ENCODE results near the gene FERMT3.

The FERMT3 gene

GRCh38 chr11:64192434-64192833 lies 14.1 kb upstream of the FERMT3 start:
- Mint-ChIP-seq H3K36me3 (ENCODE audit: low read depth) (peaks cover 57% of the 10 kb centered on the region), H3K4me1 (peaks cover 5% of the 10 kb centered on the region), H3K27ac (no peak overlapping the region), H3K4me3 (no peak overlapping the region), H3K27me3 (ENCODE audit: low read depth) (no peaks in the 10 kb centered on the region), H3K9me3 (no peaks in the 10 kb centered on the region)
- TF ChIP-seq CTCF (IDR thresholded peaks at IDR 0.05; ENCODE audit: unreplicated experiment in 3 of 3), result no peak

GRCh38 chr11:64196626-64197025 lies 9.9 kb upstream of the FERMT3 start:
- H3K9me3 Mint-ChIP-seq, result no peaks in the 10 kb centered on the region
- peaks cover 68% of the 10 kb centered on the region for H3K36me3 Mint-ChIP-seq (ENCODE audit: low read depth)
- no peak overlapping the region for H3K4me3 Mint-ChIP-seq
- H3K4me1 Mint-ChIP-seq, result no peaks in the 10 kb centered on the region
- no peak for TF ChIP-seq CTCF (IDR thresholded peaks at IDR 0.05; ENCODE audit: unreplicated experiment in 3 of 3)
- no peaks in the 10 kb centered on the region for H3K27me3 Mint-ChIP-seq (ENCODE audit: low read depth)
- no peak overlapping the region for H3K27ac Mint-ChIP-seq

- peaks cover 70% of the 10 kb centered on the region for H3K36me3 Mint-ChIP-seq (ENCODE audit: low read depth)
- no peak overlapping the region for H3K27ac Mint-ChIP-seq
- peaks cover 4% of the 10 kb centered on the region for H3K4me1 Mint-ChIP-seq
- TF ChIP-seq CTCF (IDR thresholded peaks at IDR 0.05; ENCODE audit: unreplicated experiment in 3 of 3), result no peak
- H3K4me3 Mint-ChIP-seq, result no peak overlapping the region
- no peaks in the 10 kb centered on the region for H3K27me3 Mint-ChIP-seq (ENCODE audit: low read depth)
- H3K9me3 Mint-ChIP-seq, result no peaks in the 10 kb centered on the region
Observed at GRCh38 chr11:64198511-64198910, 8.0 kb upstream of the FERMT3 start.

GRCh38 chr11:64201543-64201942 lies 5.0 kb upstream of the FERMT3 start:
- H3K4me1 Mint-ChIP-seq, result peaks cover 19% of the 10 kb centered on the region

GRCh38 chr11:64202992-64203391 lies 3.5 kb upstream of the FERMT3 start:
- Mint-ChIP-seq H3K4me1 (peaks cover 24% of the 10 kb centered on the region), H3K27ac (no peak overlapping the region), H3K27me3 (ENCODE audit: low read depth) (no peaks in the 10 kb centered on the region), H3K4me3 (no peak overlapping the region), H3K36me3 (ENCODE audit: low read depth) (peaks cover 45% of the 10 kb centered on the region), H3K9me3 (no peaks in the 10 kb centered on the region)
- no peak for TF ChIP-seq CTCF (IDR thresholded peaks at IDR 0.05; ENCODE audit: unreplicated experiment in 3 of 3)

More at GRCh38 chr11:64201543-64201942, 5.0 kb upstream of the FERMT3 start:
- Mint-ChIP-seq H3K27me3 (ENCODE audit: low read depth) (no peaks in the 10 kb centered on the region), H3K9me3 (no peaks in the 10 kb centered on the region), H3K36me3 (ENCODE audit: low read depth) (peaks cover 57% of the 10 kb centered on the region), H3K4me3 (no peak overlapping the region), H3K27ac (no peak overlapping the region)
- TF ChIP-seq CTCF (IDR thresholded peaks at IDR 0.05; ENCODE audit: unreplicated experiment in 3 of 3), result no peak

GRCh38 chr11:64203421-64204079 lies 3.0 kb upstream of the FERMT3 start:
- peak overlapping the region; percentile 83 to 87 (median 84) for H3K27ac Mint-ChIP-seq
- H3K4me1 Mint-ChIP-seq, result peaks cover 24% of the 10 kb centered on the region
- peaks cover 45% of the 10 kb centered on the region for H3K36me3 Mint-ChIP-seq (ENCODE audit: low read depth)
- no peak for TF ChIP-seq CTCF (IDR thresholded peaks at IDR 0.05; ENCODE audit: unreplicated experiment in 3 of 3)
- H3K4me3 Mint-ChIP-seq, result no peak overlapping the region
- H3K27me3 Mint-ChIP-seq (ENCODE audit: low read depth), result no peaks in the 10 kb centered on the region
- no peaks in the 10 kb centered on the region for H3K9me3 Mint-ChIP-seq

Measured in nephron (organoid).